GM12891 (cell line): ENCODE measurements around the gene CTNNA1.

Experiments
- DNase-seq: peaks from one replicate; pipeline ENCODE4 v3.0.0; 2011; ENCODE audit warnings: low spot score; ENCODE audit not compliant: insufficient read length
- FAIRE-seq: peaks from 2 replicates; lab custom pipeline; 2011; peaks lifted over from hg19 to GRCh38; lab: Jason Lieb, UNC
- PAX5 ChIP-seq: IDR thresholded peaks from 2 replicates; pipeline ENCODE4 v1.6.1; 2011; ENCODE audit warnings: low read length, moderate library complexity, mild to moderate bottlenecking; ENCODE audit not compliant: insufficient read depth, severe bottlenecking
- POLR2A ChIP-seq: IDR thresholded peaks from 2 replicates; pipeline ENCODE4 v1.6.1; 2011; ENCODE audit warnings: low read depth, low read length, control low read depth
- POLR2AphosphoS5 ChIP-seq: IDR thresholded peaks from 2 replicates; pipeline ENCODE4 v1.6.1; 2011; ENCODE audit warnings: low read depth, low read length, control low read depth
- POU2F2 ChIP-seq: IDR thresholded peaks from 2 replicates; pipeline ENCODE4 v1.6.1; 2011; ENCODE audit warnings: low read depth, mild to moderate bottlenecking, control low read depth, low read length, moderate library complexity
- SPI1 ChIP-seq: IDR thresholded peaks from 2 replicates; pipeline ENCODE4 v1.6.1; 2011; ENCODE audit warnings: low read depth, low read length, control low read depth
- TAF1 ChIP-seq: IDR thresholded peaks from 2 replicates; pipeline ENCODE4 v1.6.1; 2011; ENCODE audit warnings: low read depth, low read length, control low read depth

Gene CTNNA1

DNA sequence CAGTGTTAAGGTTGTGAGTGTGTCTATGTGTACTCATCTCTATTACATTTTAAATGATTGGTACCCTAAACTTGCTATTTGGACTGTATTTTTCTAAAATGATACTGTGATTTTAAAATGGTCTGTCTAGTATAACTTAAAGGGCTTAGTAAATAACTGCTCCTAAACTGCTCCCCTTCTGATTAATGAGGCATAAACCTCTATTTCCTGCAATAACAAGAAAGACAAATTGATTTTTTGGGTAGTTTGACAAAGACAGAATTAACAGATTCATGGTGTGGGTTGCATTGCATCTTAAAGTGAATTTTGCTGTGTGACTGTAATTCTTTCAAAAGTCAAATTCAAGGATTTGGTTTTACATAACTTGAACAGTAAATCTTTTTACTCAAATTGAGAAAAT is 130.0 kb downstream of the CTNNA1 start:
- no peak for TF ChIP-seq POLR2AphosphoS5
- no peak for TF ChIP-seq POU2F2
- TF ChIP-seq PAX5: no peak
- no peak for TF ChIP-seq TAF1
- TF ChIP-seq POLR2A: no peak
- TF ChIP-seq SPI1: no peak
- FAIRE-seq (no peak), DNase-seq (no peak)

DNA sequence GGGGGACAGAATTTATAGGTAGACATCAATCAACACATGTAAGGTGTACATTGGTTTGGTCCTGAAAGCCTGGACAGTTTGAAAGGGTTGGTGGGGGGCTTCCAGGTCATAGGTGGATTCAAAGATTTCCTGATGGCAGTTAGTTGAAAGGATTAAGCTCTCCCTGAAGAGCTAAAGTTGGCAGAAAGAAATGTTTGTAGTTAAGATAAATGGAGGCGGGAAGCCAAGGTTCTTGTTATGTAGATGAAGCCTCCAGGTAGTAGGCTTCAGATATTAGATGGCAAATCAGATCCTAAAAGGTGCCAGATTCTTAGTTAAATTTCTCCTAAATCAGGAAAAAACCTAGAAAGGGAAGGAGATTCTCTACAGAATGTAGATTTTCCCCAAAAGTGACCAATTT is 130.9 kb downstream of the CTNNA1 start:
- FAIRE-seq (peak; percentile 47), DNase-seq (no peak)
- TF ChIP-seq POU2F2: no peak
- no peak for TF ChIP-seq TAF1
- TF ChIP-seq PAX5: no peak
- no peak for TF ChIP-seq SPI1
- TF ChIP-seq POLR2AphosphoS5: no peak
- TF ChIP-seq POLR2A: no peak

- no peak for DNase-seq
- no peak for TF ChIP-seq POU2F2
- no peak for TF ChIP-seq TAF1
- no peak for TF ChIP-seq SPI1
- TF ChIP-seq POLR2AphosphoS5: no peak
- TF ChIP-seq PAX5: no peak
- TF ChIP-seq POLR2A: no peak
- FAIRE-seq: peak; percentile 5
Observed at GRCh38 chr5:138884554-138884953, 131.3 kb downstream of the CTNNA1 start.

- TF ChIP-seq POU2F2 (no peak), PAX5 (no peak), SPI1 (no peak), TAF1 (no peak), POLR2A (no peak), POLR2AphosphoS5 (no peak)
- DNase-seq: no peak
- no peak for FAIRE-seq
Observed at GRCh38 chr5:138889994-138890393, 136.8 kb downstream of the CTNNA1 start.

DNA sequence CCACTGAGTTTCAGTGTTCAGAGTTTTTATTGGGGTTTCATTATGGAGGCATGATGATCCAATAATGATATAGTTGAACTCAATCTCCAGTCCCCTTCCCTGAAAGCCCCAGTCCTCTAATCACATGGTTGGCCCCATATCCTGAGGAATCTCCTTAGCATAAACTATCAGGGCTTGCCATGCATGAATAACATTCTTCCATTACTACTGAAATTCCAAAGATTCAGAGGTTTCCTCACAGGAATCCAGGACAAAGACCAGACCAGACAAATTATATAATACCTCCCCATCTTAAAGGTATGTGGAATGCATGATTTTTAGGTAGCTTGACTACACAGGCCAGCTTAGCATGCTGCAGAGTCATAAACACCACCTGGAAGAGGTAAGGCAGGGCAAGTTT is 137.4 kb downstream of the CTNNA1 start:
- FAIRE-seq (no peak), DNase-seq (no peak)
- TF ChIP-seq PAX5: no peak
- no peak for TF ChIP-seq SPI1
- no peak for TF ChIP-seq TAF1
- TF ChIP-seq POU2F2: no peak
- TF ChIP-seq POLR2A: no peak
- TF ChIP-seq POLR2AphosphoS5: no peak

- TF ChIP-seq SPI1: no peak
- no peak for TF ChIP-seq PAX5
- TF ChIP-seq POU2F2: no peak
- TF ChIP-seq POLR2A: no peak
- TF ChIP-seq POLR2AphosphoS5: no peak
- no peak for TF ChIP-seq TAF1
- FAIRE-seq (no peak), DNase-seq (no peak)
Observed at GRCh38 chr5:138895918-138896317, 142.7 kb downstream of the CTNNA1 start.

GRCh38 chr5:138898299-138898698 is 145.1 kb downstream of the CTNNA1 start:
- TF ChIP-seq POLR2A (no peak), POLR2AphosphoS5 (no peak), POU2F2 (no peak), PAX5 (no peak), SPI1 (no peak), TAF1 (no peak)
- DNase-seq (no peak), FAIRE-seq (no peak)

GRCh38 chr5:138898742-138899141 is 145.5 kb downstream of the CTNNA1 start:
- no peak for FAIRE-seq
- no peak for DNase-seq
- TF ChIP-seq TAF1 (no peak), POLR2A (no peak), POU2F2 (no peak), SPI1 (no peak)

DNA sequence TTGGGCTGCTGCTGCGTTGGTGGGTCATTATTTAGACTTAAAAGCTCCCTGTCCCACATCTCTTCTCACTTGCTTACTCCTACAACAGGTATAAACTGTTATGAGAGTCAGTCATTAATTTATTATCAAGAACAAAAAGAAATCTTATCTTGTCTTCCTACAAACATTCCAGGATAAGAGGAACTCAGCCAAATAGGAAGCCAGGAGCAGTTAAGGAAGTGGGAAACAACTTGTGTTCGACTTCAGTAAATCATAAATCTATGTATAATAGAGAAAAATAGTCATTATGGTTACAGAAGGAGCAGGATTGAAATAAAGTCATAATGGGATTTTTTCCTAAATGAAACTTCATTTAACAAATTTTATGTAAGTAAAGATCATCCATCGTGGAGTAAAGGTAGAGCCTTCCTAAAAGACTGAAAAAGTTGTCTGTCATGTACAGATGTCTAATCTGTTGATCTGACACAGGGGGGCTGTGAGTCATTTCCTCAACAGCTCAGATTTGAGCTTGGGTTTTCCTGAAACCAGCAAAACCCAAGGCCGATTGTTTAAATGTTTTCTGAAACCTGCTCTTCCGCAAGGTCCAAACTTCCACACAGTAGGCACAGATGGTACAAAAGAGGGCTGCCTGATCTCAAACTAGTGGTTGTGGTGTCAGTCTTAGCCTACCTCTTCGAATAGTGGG is 147.2 kb downstream of the CTNNA1 start:
- no peak for TF ChIP-seq POLR2A
- FAIRE-seq: no peak
- peak; percentile 25 for DNase-seq

- DNase-seq (no peak), FAIRE-seq (no peak)
- TF ChIP-seq POLR2A: no peak
- no peak for TF ChIP-seq POU2F2
- TF ChIP-seq POLR2AphosphoS5: no peak
- TF ChIP-seq TAF1: no peak
- no peak for TF ChIP-seq PAX5
- no peak for TF ChIP-seq SPI1
Observed at GRCh38 chr5:138901716-138902115, 148.5 kb downstream of the CTNNA1 start.
